Measurements from ENCODE around the gene NAT10.

The NAT10 gene

GRCh38 chr11:34189191-34189590, 83.8 kb downstream of the NAT10 start:
- no peak for DNase-seq (ENCODE audit: low read depth)

GRCh38 chr11:34190192-34191139, 85.0 kb downstream of the NAT10 start:
- DNase-seq (ENCODE audit: low read depth) = no peak

GRCh38 chr11:34191578-34191977, 86.1 kb downstream of the NAT10 start:
- DNase-seq (ENCODE audit: low read depth) = peak; percentile 42

GRCh38 chr11:34192481-34193401, 87.3 kb downstream of the NAT10 start:
- DNase-seq (ENCODE audit: low read depth) = no peak

GRCh38 chr11:34194576-34195335, 89.3 kb downstream of the NAT10 start:
- DNase-seq (ENCODE audit: low read depth) = no peak
